Measurements from ENCODE around the gene GCN1.

The GCN1 gene

GRCh38 chr12:120148011-120148410, 46.5 kb downstream of the GCN1 start:
- no peak overlapping the region for H2AFZ ChIP-seq (ENCODE audit: low read length)
- H3K4me2 ChIP-seq (ENCODE audit: low read depth, low read length, poor library complexity, severe bottlenecking): no peak overlapping the region
- H3K79me2 ChIP-seq (ENCODE audit: insufficient read depth, low read length): no peaks in the 10 kb centered on the region
- H3K9me2 ChIP-seq (replicated peaks; ENCODE audit: low read depth, low read length): no peaks in the 10 kb centered on the region
- H3K27me3 ChIP-seq (ENCODE audit: insufficient read depth, low read length, poor library complexity, severe bottlenecking): no peaks in the 10 kb centered on the region
- no peak overlapping the region for H3K4me3 ChIP-seq (ENCODE audit: low read length, poor library complexity, severe bottlenecking)
- H3K4me1 ChIP-seq (ENCODE audit: insufficient read depth, low read length, poor library complexity, severe bottlenecking): no peaks in the 10 kb centered on the region
- no peaks in the 10 kb centered on the region for H4K20me1 ChIP-seq (ENCODE audit: insufficient read depth, low read length, poor library complexity, severe bottlenecking)
- H3F3A ChIP-seq (ENCODE audit: low read depth): no peaks in the 10 kb centered on the region
- H3K36me3 ChIP-seq (ENCODE audit: insufficient read depth, low read length): peaks cover 81% of the 10 kb centered on the region; the same call in 1 of the 2 replicates
- H3K9ac ChIP-seq (ENCODE audit: low read depth, low read length, poor library complexity, severe bottlenecking): no peak overlapping the region
- H3K9me3 ChIP-seq (ENCODE audit: insufficient read depth, low read depth, low read length): no peaks in the 10 kb centered on the region
- TF ChIP-seq EZH2phosphoT487 (IDR thresholded peaks at IDR 0.05; ENCODE audit: borderline replicate concordance): no peak
- TF ChIP-seq, protein P1, sequence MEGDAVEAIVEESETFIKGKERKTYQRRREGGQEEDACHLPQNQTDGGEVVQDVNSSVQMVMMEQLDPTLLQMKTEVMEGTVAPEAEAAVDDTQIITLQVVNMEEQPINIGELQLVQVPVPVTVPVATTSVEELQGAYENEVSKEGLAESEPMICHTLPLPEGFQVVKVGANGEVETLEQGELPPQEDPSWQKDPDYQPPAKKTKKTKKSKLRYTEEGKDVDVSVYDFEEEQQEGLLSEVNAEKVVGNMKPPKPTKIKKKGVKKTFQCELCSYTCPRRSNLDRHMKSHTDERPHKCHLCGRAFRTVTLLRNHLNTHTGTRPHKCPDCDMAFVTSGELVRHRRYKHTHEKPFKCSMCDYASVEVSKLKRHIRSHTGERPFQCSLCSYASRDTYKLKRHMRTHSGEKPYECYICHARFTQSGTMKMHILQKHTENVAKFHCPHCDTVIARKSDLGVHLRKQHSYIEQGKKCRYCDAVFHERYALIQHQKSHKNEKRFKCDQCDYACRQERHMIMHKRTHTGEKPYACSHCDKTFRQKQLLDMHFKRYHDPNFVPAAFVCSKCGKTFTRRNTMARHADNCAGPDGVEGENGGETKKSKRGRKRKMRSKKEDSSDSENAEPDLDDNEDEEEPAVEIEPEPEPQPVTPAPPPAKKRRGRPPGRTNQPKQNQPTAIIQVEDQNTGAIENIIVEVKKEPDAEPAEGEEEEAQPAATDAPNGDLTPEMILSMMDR (conservative IDR thresholded peaks at IDR 0.05; ENCODE audit: low read length): no peak

GRCh38 chr12:120145164-120145563, 49.4 kb downstream of the GCN1 start:
- TF ChIP-seq EZH2phosphoT487 (IDR thresholded peaks at IDR 0.05; ENCODE audit: borderline replicate concordance): no peak
- no peaks in the 10 kb centered on the region for H3K79me2 ChIP-seq (ENCODE audit: insufficient read depth, low read length)
- no peak overlapping the region for H3K4me2 ChIP-seq (ENCODE audit: low read depth, low read length, poor library complexity, severe bottlenecking)

GRCh38 chr12:120144215-120144614, 50.3 kb downstream of the GCN1 start:
- no peaks in the 10 kb centered on the region for H3K9me3 ChIP-seq (ENCODE audit: insufficient read depth, low read depth, low read length)
- peaks cover 87% of the 10 kb centered on the region; the same call in 1 of the 2 replicates for H3K36me3 ChIP-seq (ENCODE audit: insufficient read depth, low read length)
- H3K79me2 ChIP-seq (ENCODE audit: insufficient read depth, low read length): no peaks in the 10 kb centered on the region
- no peaks in the 10 kb centered on the region for H3K27me3 ChIP-seq (ENCODE audit: insufficient read depth, low read length, poor library complexity, severe bottlenecking)
- H3K4me3 ChIP-seq (ENCODE audit: low read length, poor library complexity, severe bottlenecking): no peak overlapping the region
- H3K4me2 ChIP-seq (ENCODE audit: low read depth, low read length, poor library complexity, severe bottlenecking): no peak overlapping the region
- no peaks in the 10 kb centered on the region for H4K20me1 ChIP-seq (ENCODE audit: insufficient read depth, low read length, poor library complexity, severe bottlenecking)
- H3K4me1 ChIP-seq (ENCODE audit: insufficient read depth, low read length, poor library complexity, severe bottlenecking): no peaks in the 10 kb centered on the region
- H3K9ac ChIP-seq (ENCODE audit: low read depth, low read length, poor library complexity, severe bottlenecking): no peak overlapping the region
- H2AFZ ChIP-seq (ENCODE audit: low read length): no peak overlapping the region
- no peak for TF ChIP-seq EZH2phosphoT487 (IDR thresholded peaks at IDR 0.05; ENCODE audit: borderline replicate concordance)
- TF ChIP-seq, protein P1 (conservative IDR thresholded peaks at IDR 0.05; ENCODE audit: low read length): no peak
- H3K9me2 ChIP-seq (replicated peaks; ENCODE audit: low read depth, low read length): no peaks in the 10 kb centered on the region
- no peaks in the 10 kb centered on the region for H3F3A ChIP-seq (ENCODE audit: low read depth)

More at GRCh38 chr12:120145164-120145563, 49.4 kb downstream of the GCN1 start:
- H3K9ac ChIP-seq (ENCODE audit: low read depth, low read length, poor library complexity, severe bottlenecking): no peak overlapping the region
- no peaks in the 10 kb centered on the region for H3K9me2 ChIP-seq (replicated peaks; ENCODE audit: low read depth, low read length)
- H3K27me3 ChIP-seq (ENCODE audit: insufficient read depth, low read length, poor library complexity, severe bottlenecking): no peaks in the 10 kb centered on the region
- no peaks in the 10 kb centered on the region for H3K4me1 ChIP-seq (ENCODE audit: insufficient read depth, low read length, poor library complexity, severe bottlenecking)
- H3F3A ChIP-seq (ENCODE audit: low read depth): no peaks in the 10 kb centered on the region
- peaks cover 87% of the 10 kb centered on the region; the same call in 1 of the 2 replicates for H3K36me3 ChIP-seq (ENCODE audit: insufficient read depth, low read length)
- H4K20me1 ChIP-seq (ENCODE audit: insufficient read depth, low read length, poor library complexity, severe bottlenecking): no peaks in the 10 kb centered on the region
- H3K4me3 ChIP-seq (ENCODE audit: low read length, poor library complexity, severe bottlenecking): no peak overlapping the region
- no peak overlapping the region for H2AFZ ChIP-seq (ENCODE audit: low read length)
- H3K9me3 ChIP-seq (ENCODE audit: insufficient read depth, low read depth, low read length): no peaks in the 10 kb centered on the region

GRCh38 chr12:120142231-120142877, 52.2 kb downstream of the GCN1 start:
- H3K79me2 ChIP-seq (ENCODE audit: insufficient read depth, low read length): no peaks in the 10 kb centered on the region
- H3K9me3 ChIP-seq (ENCODE audit: insufficient read depth, low read depth, low read length): no peaks in the 10 kb centered on the region
- no peak overlapping the region for H3K9ac ChIP-seq (ENCODE audit: low read depth, low read length, poor library complexity, severe bottlenecking)
- peaks cover 83% of the 10 kb centered on the region; the same call in 1 of the 2 replicates for H3K36me3 ChIP-seq (ENCODE audit: insufficient read depth, low read length)
- no peaks in the 10 kb centered on the region for H4K20me1 ChIP-seq (ENCODE audit: insufficient read depth, low read length, poor library complexity, severe bottlenecking)
- no peak overlapping the region for H2AFZ ChIP-seq (ENCODE audit: low read length)
- no peak overlapping the region for H3K4me3 ChIP-seq (ENCODE audit: low read length, poor library complexity, severe bottlenecking)
- H3F3A ChIP-seq (ENCODE audit: low read depth): no peaks in the 10 kb centered on the region
- TF ChIP-seq, protein P1 (conservative IDR thresholded peaks at IDR 0.05; ENCODE audit: low read length): no peak
- no peak for TF ChIP-seq EZH2phosphoT487 (IDR thresholded peaks at IDR 0.05; ENCODE audit: borderline replicate concordance)
- H3K27me3 ChIP-seq (ENCODE audit: insufficient read depth, low read length, poor library complexity, severe bottlenecking): no peaks in the 10 kb centered on the region
- H3K9me2 ChIP-seq (replicated peaks; ENCODE audit: low read depth, low read length): no peaks in the 10 kb centered on the region
- H3K4me2 ChIP-seq (ENCODE audit: low read depth, low read length, poor library complexity, severe bottlenecking): no peak overlapping the region
- H3K4me1 ChIP-seq (ENCODE audit: insufficient read depth, low read length, poor library complexity, severe bottlenecking): no peaks in the 10 kb centered on the region

All from Loucy (cell line).